Measurements from ENCODE around the gene JMJD7.

JMJD7 gene

DNA sequence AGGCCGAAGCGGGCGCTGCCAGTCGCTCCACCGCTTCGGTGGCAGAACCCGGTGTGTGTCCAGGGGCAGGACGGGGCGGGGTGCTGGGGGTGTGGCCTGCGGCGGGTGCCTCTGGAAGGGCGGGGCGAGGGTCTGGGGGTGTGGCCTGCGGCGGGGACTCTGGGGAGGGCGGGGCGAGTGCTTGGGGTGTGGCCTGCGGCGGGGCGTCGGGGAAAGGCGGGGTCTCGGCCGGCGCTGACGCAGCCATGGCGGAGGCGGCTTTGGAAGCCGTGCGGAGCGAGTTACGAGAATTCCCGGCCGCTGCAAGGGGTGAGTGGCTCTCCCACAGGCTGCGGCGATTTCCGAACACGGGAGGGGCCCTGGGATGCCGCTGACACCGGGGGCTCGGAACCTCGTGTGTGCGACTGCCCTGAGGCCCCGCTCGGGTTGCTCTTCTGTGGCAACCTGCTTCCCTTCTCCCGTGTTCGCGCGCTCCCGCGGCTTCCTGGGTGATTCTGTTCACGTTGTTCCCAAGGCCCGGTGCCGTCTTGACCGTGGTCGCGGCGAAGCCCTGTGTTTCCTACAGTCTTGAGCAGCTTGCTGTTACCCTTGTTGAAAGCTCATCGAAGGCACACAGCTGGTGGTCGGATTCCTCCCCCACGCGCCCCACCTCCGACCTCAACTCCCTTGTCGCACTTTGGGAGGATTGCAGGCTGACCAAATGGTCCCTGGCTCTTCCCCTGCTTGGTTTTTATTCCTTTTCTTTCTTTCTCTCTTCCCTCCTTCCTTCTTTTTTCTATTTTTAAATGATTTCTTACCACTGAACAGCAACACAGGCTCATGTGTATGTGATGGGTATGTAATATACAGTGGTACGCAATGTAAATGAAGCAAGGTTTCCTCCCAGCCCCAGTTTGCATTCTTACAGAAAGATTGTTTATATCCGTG lies at the start of gene JMJD7:
TSS of gene JMJD7 (plus strand) at position 213 of the 927 bp plus-strand sequence. CDS start at position 246, 33 bp downstream.
- DNase-seq (ENCODE audit: low read depth) = peak; percentile 92

DNA sequence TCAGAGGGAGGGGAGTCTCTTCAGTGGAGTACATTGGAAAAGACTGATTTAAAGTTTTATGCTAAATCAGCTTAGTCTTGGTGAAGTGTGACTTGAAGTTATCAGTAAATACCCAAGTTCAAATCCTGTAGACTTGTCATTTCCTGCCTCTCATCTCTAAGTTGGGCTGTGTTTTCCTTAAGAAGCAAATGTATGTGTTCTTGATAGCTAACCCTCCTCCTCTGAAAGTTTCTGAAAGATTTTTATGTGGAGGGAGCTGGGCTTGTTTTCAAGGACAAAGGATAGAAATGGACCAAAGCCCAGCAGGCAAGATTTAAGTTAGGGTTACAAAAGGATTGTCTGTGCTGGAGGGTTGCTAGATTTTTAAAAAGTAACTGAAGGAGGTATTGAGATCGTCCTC lies 49.4 kb upstream of the JMJD7 start:
- DNase-seq (ENCODE audit: low read depth) = no peak

DNA sequence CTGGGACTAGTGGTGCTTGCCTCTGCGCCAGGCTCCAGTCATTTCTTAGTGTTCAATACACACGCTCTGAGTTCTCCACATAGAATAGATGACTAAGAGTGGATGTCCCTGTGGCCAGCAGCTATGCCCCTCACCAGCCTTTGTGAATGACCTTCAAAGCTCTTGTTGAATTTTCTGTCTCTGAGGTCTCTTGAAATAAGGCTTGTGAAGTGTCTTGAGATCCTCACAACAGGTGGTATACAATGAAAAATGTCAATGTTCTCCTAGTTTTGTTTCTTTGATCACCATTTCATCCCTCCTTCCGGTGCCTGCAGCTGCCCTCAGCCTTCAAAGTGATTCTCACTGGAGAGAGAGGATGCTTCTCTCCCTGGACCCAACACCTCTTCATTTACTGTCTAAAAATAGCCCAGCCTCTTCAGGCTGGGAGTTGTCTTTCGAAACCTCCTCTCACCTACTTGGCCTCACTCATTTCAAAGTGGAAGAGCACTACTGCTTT lies 48.2 kb upstream of the JMJD7 start:
- DNase-seq (ENCODE audit: low read depth) = no peak

DNA sequence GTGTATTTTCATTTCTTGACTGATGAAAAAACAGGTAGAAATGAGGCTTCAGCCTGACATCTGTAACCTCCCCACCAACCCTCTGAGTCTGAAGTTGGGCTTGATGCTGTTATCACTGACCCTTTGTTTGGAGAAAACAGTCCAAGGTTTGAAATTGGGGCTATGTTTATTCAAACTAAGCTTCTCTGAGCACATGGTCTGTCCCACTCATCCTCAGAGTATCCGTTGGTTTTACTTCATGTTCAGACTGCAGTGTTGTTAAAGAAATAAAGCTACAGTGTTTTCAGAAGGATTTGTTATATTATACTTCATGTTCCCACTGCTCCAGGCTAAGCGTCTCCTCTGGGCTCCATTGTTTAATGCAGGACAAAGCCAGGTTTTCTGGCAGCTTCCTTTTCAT lies 47.6 kb upstream of the JMJD7 start:
- DNase-seq (ENCODE audit: low read depth) = no peak

DNA sequence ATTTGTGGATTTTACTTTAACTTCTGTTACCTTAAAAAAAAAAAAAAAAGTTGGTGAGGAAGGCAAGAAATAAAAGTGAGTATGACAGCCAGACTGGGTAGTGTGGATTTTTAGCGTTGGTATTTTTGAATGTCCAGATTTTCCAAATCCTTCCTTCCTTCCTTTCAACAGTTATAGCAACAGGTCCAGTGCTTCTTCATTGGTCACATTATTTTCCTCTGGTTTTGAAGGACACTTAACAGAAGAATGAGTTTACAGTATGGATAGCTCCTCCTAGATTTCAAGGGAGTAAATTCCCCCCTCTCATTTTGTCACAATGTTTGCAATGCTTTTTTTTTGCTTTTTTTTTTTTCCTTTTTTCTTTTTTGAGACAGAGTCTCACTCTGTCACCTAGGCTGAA lies 47.2 kb upstream of the JMJD7 start:
- DNase-seq (ENCODE audit: low read depth) = no peak

DNA sequence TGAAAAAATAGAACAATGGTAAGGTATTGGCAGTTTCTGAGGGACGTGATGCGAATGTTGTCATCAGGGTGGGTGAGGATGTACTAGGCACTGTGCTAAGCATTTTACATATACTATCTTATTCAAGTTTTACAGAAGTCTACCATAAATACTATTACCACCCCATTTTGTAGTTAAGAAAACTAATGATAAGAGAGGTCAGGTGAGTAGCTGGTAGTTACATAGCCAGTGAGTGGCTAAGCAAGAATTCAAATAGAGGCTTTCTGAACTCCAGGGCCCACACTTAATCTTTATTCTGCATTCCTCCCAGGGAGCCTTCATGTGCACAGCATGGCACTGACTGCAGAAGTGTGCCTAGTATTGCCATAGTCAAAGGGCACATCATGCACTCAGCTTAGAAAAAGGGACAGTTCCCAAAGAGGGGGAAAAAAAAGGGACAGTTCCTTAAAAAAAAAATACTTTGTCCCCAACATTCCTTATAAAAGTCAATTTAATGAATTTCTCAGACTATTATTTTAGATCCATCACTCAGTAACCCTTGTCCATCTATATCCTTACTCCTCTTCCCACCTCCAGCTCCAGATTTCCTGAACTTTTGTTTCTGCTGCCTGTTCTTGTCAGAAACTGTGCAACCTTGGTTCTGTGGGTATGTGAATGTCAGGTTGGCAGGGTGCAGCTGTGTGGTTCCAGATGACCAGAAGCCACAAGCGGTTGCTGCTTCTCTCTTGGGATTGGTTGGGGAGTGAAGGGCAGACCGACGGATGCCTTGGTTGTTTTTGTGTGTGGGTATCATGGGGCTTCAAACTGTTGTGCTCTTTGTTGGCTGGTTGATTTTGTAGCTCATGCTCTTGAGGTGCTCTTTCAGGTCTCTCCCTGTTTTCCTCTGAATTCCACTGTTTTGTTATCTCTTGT lies 45.3 kb upstream of the JMJD7 start:
- no peak for DNase-seq (ENCODE audit: low read depth)

DNA sequence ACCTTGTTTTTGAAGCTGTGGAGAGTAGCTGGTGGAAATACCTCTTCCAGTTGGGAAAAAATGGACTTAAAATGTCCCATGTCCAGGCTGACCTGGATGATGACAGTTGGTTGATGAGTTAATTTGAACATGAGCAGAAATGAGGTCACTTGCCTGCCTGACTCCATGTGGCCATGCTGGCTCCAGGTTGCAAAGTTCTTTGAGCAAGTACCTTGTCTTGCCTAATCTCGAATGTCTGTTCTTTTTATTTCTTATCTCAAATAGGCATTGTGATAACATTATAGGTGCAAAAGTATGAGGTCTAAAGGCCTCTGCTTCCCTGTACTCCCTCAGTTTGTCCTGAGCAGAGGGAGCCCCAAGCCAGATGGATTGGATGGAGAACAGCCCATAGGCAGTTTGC lies 44.6 kb upstream of the JMJD7 start:
- no peak for DNase-seq (ENCODE audit: low read depth)

DNA sequence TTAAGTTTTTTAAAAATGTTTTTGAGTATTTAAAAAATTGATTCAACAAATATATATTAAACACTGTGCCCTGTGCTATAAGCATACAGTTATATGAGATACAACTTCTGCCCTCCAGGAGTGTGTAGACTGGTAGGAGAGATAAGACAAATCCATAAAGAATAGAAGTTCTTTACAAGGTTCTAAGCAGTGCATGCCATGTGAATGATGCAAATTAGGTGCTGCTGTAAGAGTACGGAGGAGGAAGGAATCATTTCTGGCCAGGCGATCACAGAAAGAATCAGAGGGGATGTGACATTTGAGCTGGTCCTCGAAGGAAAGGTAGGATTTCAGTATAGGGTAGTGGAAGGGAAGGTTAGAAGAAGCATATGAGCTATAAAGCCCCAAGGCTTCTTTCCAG lies 39.6 kb upstream of the JMJD7 start:
- no peak for DNase-seq (ENCODE audit: low read depth)

DNA sequence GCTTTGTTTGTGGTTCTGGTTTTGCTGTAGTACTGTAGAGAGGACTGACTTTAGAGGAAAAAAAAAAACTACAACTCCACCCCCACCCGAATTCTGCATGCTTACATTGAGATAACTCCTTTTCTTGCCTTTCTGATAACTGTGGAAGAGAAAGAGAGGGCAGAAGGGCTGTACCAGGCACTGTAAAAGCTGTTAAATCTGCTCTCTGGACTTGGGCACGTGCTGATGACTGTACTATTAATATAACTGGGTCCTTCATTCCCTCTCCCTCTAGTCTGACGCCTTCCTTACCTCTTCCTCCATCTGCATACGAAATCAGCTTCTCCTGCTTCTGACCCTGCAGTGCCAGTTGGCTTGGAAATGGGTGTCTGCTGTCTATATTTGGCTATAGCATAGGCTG lies 38.7 kb upstream of the JMJD7 start:
- DNase-seq (ENCODE audit: low read depth) = no peak

DNA sequence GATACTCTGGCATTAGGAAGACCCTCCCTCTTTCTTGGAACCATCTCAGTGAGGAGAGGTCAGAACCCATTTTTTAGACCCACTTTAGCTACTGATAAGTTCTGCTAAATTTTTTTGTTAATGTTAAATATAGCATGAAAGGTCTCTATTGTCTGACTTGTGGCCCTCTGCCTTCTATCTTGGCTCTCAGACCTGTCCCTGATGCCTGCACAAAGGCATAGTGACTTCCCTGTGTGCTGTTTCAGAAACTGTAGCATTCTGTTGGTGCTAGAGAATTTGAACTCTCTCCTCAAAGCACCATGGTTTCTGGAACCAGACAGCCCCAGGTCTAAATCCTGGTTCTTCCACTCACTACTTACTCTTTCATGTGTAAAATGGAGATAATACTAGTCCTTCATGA lies 38.2 kb upstream of the JMJD7 start:
- DNase-seq (ENCODE audit: low read depth) = no peak

DNA sequence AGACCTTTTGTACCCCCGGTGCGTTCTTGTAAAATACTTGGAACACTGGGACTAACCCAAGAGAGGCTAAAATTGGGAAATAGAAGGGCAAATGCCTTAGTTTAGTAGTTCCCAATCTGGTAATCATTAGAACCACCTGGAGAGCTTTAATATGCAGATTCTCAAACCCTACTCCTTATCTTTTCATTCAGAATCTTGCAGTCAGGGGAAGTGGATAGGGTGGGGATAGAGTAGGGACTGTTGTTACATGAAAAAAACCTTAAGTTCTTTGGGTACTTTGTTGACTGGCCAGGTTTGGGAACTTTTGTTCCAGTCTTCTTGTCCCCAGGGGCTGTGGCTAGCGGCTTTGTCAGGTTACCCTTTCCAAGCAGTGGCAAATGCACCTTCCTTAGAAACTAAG lies 37.7 kb upstream of the JMJD7 start:
- no peak for DNase-seq (ENCODE audit: low read depth)

DNA sequence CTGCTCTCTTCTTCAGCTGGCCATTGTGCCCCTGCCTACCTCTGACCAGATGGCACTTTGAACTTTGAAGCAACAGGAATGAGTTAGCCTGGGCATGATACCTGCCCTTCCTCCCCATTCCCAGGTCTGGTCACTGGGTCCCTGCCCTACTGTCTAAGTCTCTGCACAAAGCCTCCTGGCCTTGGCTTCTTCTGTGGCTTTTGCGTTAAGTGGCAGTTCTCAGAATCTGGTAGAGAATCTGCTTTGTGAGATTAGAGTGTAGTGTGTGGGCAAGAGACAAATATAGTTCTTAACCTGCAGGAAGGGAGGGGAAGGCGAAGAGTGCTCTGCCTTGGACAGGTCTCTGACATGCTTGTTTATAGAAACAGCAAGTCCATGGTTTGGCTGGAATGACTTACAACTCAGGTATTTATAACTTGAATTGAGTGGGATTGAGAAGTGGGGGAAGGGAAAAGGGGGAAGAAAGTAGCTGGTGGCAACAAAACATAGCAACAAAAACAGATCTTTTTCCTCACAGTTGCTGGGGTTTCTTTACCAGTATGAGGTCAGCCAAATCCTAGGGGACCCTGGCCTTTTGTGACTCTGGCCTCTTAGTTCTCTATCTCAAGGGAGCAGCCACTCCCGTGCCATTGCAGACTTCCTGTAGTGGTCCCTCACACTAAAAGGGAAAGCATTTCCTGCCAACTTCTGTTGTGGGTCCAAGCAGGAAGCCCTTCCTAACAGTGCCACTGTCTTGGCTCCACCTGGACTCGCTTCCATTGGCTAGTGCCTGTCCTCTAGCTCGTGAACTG lies 36.9 kb upstream of the JMJD7 start:
- DNase-seq (ENCODE audit: low read depth) = no peak

DNA sequence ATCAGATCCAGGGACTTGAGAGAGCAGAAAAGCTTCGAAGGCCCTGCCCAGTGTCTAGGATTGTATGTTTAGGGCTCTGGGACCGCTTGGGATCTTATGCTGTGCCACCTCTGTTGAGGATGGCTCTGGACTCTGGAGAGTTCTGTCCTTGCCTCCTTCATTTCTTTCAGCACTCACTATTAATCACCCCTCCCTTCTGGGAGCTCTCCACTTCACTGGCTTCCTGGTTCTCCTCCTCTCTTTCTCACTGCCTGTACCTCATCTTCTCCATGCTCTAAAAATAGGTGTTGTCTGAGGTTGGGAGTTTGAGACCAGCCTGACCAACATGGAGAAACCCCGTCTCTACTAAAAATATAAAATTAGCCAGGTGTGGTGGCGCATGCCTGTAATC lies 36.4 kb upstream of the JMJD7 start:
- no peak for DNase-seq (ENCODE audit: low read depth)

DNA sequence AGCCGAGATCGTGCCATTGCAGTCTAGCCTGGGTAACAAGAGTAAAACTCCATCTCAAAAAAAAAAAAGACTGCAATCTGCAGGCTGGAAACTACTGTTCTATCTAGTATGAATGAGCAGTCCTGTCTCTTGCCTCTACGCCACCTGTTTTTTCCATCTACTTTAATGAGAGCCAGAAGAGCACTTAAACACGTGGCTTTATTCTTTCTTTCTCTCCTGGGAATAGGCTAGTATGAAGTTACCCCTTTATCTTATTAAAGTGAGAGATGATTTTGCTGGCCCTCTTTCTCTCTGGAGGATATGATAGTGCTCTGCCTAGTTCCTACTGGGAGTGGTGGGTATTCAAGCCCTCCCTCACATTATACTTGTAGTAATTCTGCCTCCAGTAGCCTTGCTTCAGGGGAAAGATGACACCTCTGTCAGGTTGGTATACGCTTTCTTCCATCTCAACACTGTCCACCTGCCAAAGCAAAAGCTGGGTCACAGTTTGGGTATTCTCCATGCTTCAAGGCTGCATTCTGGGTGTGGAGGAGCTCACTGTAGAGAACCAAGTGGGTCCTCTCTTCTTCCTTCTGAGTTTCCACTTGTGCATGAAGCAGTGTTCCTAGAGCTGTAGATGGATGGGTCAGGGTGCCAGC lies 35.8 kb upstream of the JMJD7 start:
- no peak for DNase-seq (ENCODE audit: low read depth)

DNA sequence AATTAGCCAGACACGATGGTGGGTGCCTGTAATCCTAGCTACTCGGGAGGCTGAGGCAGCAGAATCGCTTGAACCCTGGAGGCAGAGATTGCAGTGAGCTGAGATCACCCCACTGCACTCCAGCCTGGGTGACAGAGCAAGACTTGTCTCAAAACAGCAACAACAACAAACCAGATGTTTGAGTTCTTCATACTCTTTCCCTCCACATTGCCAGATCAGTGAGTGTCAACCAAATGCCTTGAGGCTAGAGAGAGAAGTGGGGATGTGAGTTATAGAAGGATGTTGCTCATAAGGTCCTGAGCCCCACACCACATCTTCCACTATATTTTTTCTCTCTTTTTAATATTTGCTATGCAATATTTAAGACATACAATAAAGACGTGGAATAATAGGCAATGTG lies 33.8 kb upstream of the JMJD7 start:
- no peak for DNase-seq (ENCODE audit: low read depth)

DNA sequence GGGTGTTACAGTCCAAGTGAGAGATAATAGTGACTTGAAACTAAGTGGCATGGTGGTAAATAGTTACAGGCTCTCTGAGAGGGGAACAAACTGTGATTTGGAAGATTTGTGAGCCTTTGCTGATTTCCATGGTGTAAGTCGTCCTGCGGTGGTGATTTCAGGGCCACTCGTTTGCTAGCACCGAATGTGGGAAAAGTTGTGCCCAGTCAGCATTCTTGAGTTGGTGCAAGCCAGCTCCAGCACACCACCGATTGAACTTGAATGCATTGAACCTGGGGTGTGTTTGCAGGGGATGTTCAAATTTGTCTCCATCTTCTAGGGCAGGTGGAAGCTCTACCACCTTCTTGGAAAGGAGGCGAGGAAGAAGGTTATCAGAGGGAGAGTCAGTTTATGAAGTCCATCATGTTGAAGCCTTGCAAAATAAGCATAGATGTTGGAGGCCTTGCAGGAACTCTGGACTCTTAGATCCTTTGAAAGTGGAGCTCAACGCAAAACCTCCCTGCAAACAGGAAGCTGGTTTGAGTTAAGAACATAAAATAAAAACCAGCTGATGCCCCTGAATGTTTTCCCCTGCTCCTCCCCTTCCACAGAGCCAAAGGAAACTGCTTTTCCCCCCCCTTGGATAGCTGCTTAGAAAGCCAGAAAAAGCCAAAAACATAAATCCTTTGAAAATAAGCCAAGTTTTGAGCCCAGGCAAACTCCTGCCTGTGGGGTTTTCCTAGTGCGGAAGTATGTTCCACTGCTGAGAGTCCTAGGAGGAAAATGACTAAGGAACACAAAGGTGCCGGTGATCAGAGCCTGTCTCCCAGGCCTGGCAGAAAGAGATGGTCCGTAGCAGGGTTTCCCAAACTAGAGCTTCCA lies 31.7 kb upstream of the JMJD7 start:
- no peak for DNase-seq (ENCODE audit: low read depth)

DNA sequence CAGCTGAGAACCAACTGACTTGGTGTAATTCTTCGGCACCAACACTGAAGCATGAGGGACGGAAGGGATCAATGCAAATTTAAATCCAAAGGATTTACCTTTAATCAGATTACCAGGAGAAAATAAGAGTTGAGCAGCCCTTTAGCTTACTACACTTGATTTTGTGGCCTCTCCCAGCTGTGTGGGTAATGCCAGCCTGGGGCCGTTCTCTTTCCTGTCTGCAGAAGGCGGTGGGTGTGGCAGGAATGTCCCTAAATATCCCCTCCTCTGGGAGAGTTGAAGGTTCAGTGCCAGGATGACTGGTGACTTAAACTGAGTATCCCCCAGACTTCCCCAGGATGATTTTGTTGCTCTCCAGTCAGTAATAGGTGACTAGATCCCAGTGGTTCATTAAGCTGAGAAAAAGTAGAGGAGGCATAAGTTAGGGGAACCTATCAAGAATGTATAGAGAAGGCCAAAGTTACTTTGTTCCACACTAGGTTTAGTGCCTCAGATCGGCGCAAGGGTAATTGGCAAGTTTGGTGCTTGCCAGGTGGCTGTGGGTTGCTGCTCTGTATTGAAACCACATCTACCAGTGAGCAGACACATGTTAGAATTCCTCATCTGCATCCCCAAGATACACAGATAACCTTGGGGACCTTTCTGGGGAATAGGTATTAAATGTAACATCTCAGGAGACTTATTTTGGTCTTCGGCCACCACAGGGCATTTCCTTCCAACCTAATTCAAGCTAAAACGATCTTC lies 30.5 kb upstream of the JMJD7 start:
- DNase-seq (ENCODE audit: low read depth) = no peak

DNA sequence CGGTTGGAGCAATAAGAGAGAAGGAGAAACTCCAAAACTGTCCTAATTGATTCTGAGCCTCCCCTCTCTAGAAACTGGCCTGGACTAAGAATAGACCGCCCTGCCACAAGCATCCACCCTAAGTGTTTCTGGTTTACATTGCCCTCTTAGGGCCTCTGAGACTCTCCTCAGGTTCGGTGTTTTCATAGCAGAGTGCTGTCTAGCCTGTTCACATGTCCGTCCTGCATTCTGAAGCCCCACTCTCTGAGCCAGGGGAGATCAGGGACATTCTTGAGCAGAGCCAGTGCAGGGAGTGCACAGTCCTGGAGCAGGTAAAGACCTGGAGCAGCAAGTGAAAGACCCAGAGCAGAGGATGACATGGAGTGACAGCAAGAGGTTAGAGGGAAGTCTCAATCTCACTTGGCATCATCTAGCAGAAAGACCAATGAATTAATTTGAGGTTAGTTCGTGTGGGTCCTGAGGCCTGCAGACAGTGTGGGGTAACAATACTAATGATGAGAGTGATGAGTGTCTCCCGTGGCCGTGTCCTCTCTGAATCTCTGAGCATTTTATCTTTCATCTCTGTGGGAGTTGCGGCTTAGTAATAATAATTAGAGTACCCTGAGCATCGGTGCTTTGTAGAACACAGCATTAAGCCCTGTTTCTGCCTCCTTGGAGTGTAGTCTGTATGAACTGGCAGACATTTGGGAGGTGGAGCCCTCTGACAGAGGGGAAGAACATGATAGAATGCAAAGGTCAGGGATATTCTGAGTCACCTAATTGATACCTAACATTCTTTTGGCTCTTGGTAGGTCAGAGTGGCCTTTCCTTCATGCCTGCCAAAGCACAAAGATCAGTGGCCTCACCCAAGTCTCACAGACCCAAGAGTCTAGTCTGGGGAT lies 29.0 kb upstream of the JMJD7 start:
- no peak for DNase-seq (ENCODE audit: low read depth)

DNA sequence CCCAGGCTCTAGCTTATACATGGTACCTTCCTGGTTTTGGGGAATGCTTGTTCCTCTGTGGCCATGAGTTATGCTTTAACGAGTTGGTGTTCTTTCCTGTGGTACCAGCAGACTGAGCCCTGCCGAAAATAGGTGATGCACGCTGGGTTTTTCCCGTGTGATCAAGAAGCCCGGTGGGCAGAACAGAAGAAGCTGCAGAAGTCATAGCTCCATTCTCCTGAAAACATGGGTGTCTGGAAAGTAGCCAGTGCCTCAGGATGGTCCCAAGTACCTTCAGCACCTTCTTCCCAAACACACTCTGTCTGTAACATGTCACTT lies 28.4 kb upstream of the JMJD7 start:
- no peak for DNase-seq (ENCODE audit: low read depth)

Data from activated T-helper 9 cell treated with anti-CD3 and anti-CD28 coated beads, Interleukin-2, amount 50 U/mL, for 16 hours (primary cell).